ENCODE results near the gene SGMS1.

Gene SGMS1

GRCh38 chr10:50318129-50318528 is 305.6 kb downstream of the SGMS1 start:
- DNase-seq, result no peak

GRCh38 chr10:50316695-50317648 is 306.8 kb downstream of the SGMS1 start:
- DNase-seq, result no peak

GRCh38 chr10:50316174-50316573 is 307.6 kb downstream of the SGMS1 start:
- DNase-seq, result no peak

GRCh38 chr10:50315424-50315823 is 308.3 kb downstream of the SGMS1 start:
- DNase-seq, result no peak

GRCh38 chr10:50314169-50315071 is 309.3 kb downstream of the SGMS1 start:
- DNase-seq, result no peak

GRCh38 chr10:50312464-50313437 is 311.0 kb downstream of the SGMS1 start:
- DNase-seq, result no peak

GRCh38 chr10:50310560-50311174 is 313.1 kb downstream of the SGMS1 start:
- DNase-seq, result peak; percentile 69

- DNase-seq, result no peak
These were observed 314.4 kb downstream of the SGMS1 start for GRCh38 chr10:50309342-50309741.

GRCh38 chr10:50304660-50305059 is 319.1 kb downstream of the SGMS1 start:
- DNase-seq, result no peak

GRCh38 chr10:50299948-50300669 is 323.6 kb downstream of the SGMS1 start:
- no peak for DNase-seq

- no peak for DNase-seq
These were observed 328.4 kb downstream of the SGMS1 start for GRCh38 chr10:50295367-50295766.

- no peak for DNase-seq
These were observed 329.2 kb downstream of the SGMS1 start for GRCh38 chr10:50294582-50294981.

- no peak for DNase-seq
These were observed 330.0 kb downstream of the SGMS1 start for GRCh38 chr10:50293513-50294313.

- DNase-seq, result peak; percentile 45
These were observed 332.4 kb downstream of the SGMS1 start for GRCh38 chr10:50291261-50291850.

GRCh38 chr10:50289196-50289595 is 334.6 kb downstream of the SGMS1 start:
- no peak for DNase-seq

- DNase-seq, result no peak
These were observed 336.6 kb downstream of the SGMS1 start for GRCh38 chr10:50286996-50287803.

GRCh38 chr10:50286517-50286916 is 337.2 kb downstream of the SGMS1 start:
- no peak for DNase-seq

- DNase-seq, result no peak
These were observed 341.7 kb downstream of the SGMS1 start for GRCh38 chr10:50281967-50282522.
